HG03066 (cell line): ENCODE results near the gene GNAZ.
"Not testable (repeated sequence)": the region's sequence is repeated elsewhere in the genome, so short reads cannot be mapped to it uniquely, and the experiment has no call there.

Experiments
- ATAC-seq: cut with Tn5 transposase; IDR thresholded peaks from one replicate; pipeline ENCODE4 v1.9.1; 2021; ENCODE audit warnings: low read depth; ENCODE audit not compliant: unreplicated experiment

GNAZ gene

GRCh38 chr22:23128269-23129108, 58.2 kb downstream of the GNAZ start:
- no peak for ATAC-seq

- ATAC-seq: no peak
Measured at GRCh38 chr22:23129149-23129548, 58.8 kb downstream of the GNAZ start.

- ATAC-seq: no peak
Measured at GRCh38 chr22:23130697-23131096, 60.4 kb downstream of the GNAZ start.

- ATAC-seq: no peak
Measured at GRCh38 chr22:23131931-23132330, 61.6 kb downstream of the GNAZ start.

GRCh38 chr22:23132376-23133091, 62.2 kb downstream of the GNAZ start:
- ATAC-seq: no peak

- no peak for ATAC-seq
Measured at GRCh38 chr22:23133922-23134321, 63.6 kb downstream of the GNAZ start.

GRCh38 chr22:23136991-23137390, 66.7 kb downstream of the GNAZ start:
- not testable (repeated sequence) for ATAC-seq

GRCh38 chr22:23137468-23137867, 67.1 kb downstream of the GNAZ start:
- no peak for ATAC-seq

GRCh38 chr22:23137905-23138561, 67.7 kb downstream of the GNAZ start:
- ATAC-seq: peak; percentile 49

- ATAC-seq: no peak
Measured at GRCh38 chr22:23138584-23139435, 68.5 kb downstream of the GNAZ start.

- no peak for ATAC-seq
Measured at GRCh38 chr22:23140385-23140784, 70.1 kb downstream of the GNAZ start.

GRCh38 chr22:23142546-23143105, 72.3 kb downstream of the GNAZ start:
- no peak for ATAC-seq

GRCh38 chr22:23143119-23143518, 72.8 kb downstream of the GNAZ start:
- no peak for ATAC-seq

GRCh38 chr22:23144432-23144831, 74.1 kb downstream of the GNAZ start:
- no peak for ATAC-seq

GRCh38 chr22:23144932-23145877, 74.9 kb downstream of the GNAZ start, which contains the start of gene RAB36:
RAB36 (plus strand) TSS chr22:23145477; CDS start chr22:23146617, 1,140 bp downstream.
- ATAC-seq: no peak

GRCh38 chr22:23145878-23146470, 75.7 kb downstream of the GNAZ start:
- no peak for ATAC-seq

GRCh38 chr22:23146478-23147205, 76.3 kb downstream of the GNAZ start:
- ATAC-seq: no peak
